GM06990 (cell line): ENCODE measurements around the gene SPSB1.

ENCODE experiments used
- DNase-seq: peaks from one replicate; pipeline ENCODE4 v3.0.0-alpha.2; 2011; ENCODE audit not compliant: insufficient read length; ENCODE audit errors: extremely low read depth
- H3K27me3 ChIP-seq: replicated peaks from 2 replicates; pipeline ENCODE4 v1.6.0; 2011; ENCODE audit warnings: low read length; ENCODE audit not compliant: control insufficient read depth, insufficient read depth
- H3K36me3 ChIP-seq: 2 replicates; pipeline ENCODE4 v1.5.1; 2011; ENCODE audit warnings: low read length; ENCODE audit not compliant: control insufficient read depth, insufficient read depth
- H3K4me3 ChIP-seq: replicated peaks from 2 replicates; pipeline ENCODE4 v1.5.1; 2011; ENCODE audit warnings: low read depth, mild to moderate bottlenecking, control low read depth, low read length
- CTCF ChIP-seq: IDR thresholded peaks from 2 replicates; pipeline ENCODE4 v1.5.1; 2011; ENCODE audit warnings: low read length, control low read depth, mild to moderate bottlenecking, inconsistent platforms; ENCODE audit not compliant: insufficient read depth, poor library complexity, severe bottlenecking

SPSB1 gene

GRCh38 chr1:9246215-9246614 is 46.5 kb upstream of the SPSB1 start:
- DNase-seq, result no peak

GRCh38 chr1:9246841-9247785 is 45.6 kb upstream of the SPSB1 start:
- no peak for TF ChIP-seq CTCF
- DNase-seq, result no peak
- no peaks in the 10 kb centered on the region for H3K27me3 ChIP-seq
- H3K36me3 ChIP-seq, result peaks cover 6% of the 10 kb centered on the region
- H3K4me3 ChIP-seq, result no peak overlapping the region

More at GRCh38 chr1:9246215-9246614, 46.5 kb upstream of the SPSB1 start:
- Histone ChIP-seq H3K4me3 (no peak overlapping the region), H3K36me3 (peaks cover 6% of the 10 kb centered on the region), H3K27me3 (no peaks in the 10 kb centered on the region)
- no peak for TF ChIP-seq CTCF

- H3K36me3 ChIP-seq, result peaks cover 6% of the 10 kb centered on the region
- no peak for DNase-seq
- H3K4me3 ChIP-seq, result no peak overlapping the region
- no peaks in the 10 kb centered on the region for H3K27me3 ChIP-seq
- TF ChIP-seq CTCF, result no peak
Measured at GRCh38 chr1:9247894-9248293, 44.8 kb upstream of the SPSB1 start.

GRCh38 chr1:9248341-9249262 is 44.1 kb upstream of the SPSB1 start:
- Histone ChIP-seq H3K27me3 (no peaks in the 10 kb centered on the region), H3K4me3 (no peak overlapping the region), H3K36me3 (peaks cover 6% of the 10 kb centered on the region)
- no peak for TF ChIP-seq CTCF
- no peak for DNase-seq

- Histone ChIP-seq H3K4me3 (no peak overlapping the region), H3K36me3 (peaks cover 6% of the 10 kb centered on the region), H3K27me3 (no peaks in the 10 kb centered on the region)
- TF ChIP-seq CTCF, result no peak
- DNase-seq, result no peak
Measured at GRCh38 chr1:9249263-9249533, 43.5 kb upstream of the SPSB1 start.
